PC-3 (cell line): ENCODE results near the gene SLC25A29.

Experiments used
- EZH2 ChIP-seq: fragments of 300-600 bp; sonication (generic); IDR thresholded peaks from one replicate; pipeline ENCODE4 v1.6.1; 2017; ENCODE audit warnings: antibody characterized with exemption, mild to moderate bottlenecking, low read length; ENCODE audit not compliant: unreplicated experiment
- TF ChIP-seq, protein P1 (sequence below): fragments of 300-600 bp; sonication (generic); conservative IDR thresholded peaks from 2 replicates; pipeline ENCODE4 v1.5.1; 2017; ENCODE audit warnings: antibody characterized with exemption, low read depth, mild to moderate bottlenecking, low read length

DNA sequence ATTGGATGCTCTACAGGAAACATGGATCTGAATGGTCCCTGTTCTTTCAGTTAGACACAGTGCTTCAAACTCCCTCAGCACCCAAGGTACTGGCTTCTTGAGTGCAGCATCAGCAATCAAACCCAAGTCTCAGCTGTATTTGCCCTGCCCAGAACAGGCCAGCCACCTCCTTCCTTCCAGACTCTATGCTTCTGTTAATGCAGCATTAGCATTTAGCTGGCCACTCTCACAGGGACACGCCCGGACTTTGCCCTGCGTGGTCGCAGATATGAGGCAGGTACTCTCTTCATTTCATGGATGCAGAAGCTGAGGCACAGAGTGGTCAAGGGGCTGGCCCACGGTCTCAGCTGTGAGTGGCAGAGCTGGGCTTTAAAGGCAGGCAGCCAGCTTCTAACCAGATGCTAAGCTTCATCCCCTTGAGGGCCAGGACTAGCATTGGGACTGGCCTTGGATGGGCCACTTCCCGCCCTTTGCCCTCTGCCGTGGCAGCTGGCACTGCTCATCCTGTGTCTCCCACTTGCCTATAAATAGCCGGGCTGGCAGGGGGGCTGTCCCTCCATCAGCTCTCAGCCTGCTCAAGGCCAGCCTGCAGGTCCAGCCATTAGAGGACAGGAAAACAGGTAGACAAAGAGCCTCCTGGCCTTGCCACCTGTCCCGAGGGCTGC lies 15.4 kb upstream of the SLC25A29 start:
- TF ChIP-seq, protein P1, sequence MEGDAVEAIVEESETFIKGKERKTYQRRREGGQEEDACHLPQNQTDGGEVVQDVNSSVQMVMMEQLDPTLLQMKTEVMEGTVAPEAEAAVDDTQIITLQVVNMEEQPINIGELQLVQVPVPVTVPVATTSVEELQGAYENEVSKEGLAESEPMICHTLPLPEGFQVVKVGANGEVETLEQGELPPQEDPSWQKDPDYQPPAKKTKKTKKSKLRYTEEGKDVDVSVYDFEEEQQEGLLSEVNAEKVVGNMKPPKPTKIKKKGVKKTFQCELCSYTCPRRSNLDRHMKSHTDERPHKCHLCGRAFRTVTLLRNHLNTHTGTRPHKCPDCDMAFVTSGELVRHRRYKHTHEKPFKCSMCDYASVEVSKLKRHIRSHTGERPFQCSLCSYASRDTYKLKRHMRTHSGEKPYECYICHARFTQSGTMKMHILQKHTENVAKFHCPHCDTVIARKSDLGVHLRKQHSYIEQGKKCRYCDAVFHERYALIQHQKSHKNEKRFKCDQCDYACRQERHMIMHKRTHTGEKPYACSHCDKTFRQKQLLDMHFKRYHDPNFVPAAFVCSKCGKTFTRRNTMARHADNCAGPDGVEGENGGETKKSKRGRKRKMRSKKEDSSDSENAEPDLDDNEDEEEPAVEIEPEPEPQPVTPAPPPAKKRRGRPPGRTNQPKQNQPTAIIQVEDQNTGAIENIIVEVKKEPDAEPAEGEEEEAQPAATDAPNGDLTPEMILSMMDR = no peak
- TF ChIP-seq EZH2 = no peak
